Measurements from ENCODE around the gene STAP2.

Gene STAP2, protein sequence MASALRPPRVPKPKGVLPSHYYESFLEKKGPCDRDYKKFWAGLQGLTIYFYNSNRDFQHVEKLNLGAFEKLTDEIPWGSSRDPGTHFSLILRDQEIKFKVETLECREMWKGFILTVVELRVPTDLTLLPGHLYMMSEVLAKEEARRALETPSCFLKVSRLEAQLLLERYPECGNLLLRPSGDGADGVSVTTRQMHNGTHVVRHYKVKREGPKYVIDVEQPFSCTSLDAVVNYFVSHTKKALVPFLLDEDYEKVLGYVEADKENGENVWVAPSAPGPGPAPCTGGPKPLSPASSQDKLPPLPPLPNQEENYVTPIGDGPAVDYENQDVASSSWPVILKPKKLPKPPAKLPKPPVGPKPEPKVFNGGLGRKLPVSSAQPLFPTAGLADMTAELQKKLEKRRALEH

DNA sequence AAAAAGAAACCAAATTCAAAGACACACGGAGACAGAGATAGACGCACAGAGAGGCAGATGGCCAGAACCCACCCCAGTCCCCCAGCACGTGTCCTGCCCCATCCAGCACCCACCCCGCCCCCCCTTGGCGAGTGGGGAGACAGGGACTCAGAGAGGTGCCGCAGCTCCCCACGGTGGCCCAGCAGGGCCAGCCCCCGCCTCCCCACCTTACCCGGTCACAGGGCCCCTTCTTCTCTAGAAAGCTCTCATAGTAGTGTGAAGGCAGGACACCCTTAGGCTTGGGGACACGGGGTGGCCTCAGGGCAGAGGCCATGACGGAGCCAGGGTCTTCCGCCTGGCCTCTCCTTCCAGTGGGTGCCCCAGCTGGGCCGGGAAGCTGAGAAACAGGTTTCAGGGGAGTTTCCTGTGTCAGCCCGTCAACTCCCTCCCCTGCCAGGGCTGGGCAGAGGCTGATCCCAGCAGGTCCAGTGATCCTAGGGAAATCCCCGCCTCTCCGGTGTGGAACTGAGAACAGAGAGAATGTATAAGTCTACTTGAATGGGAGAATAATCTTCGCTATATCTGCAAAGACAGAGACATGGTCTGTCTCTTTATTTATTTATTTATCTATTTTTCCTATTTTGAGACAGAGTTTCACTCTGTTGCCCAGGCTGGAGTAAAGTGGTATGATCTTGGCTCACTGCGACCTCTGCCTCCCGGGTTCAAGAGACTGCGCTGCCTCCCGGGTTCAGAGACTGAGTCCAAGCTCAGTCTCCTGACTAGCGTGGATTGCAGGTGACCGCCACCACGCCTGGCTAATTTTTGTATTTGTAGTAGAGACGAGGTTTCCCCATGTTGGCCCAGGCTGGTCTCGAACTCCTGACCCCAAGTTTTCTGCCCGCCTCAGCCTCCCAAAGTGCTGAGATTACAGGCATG, at the start of gene STAP2:
STAP2 (minus strand) TSS at position 387 of the 915 bp plus-strand sequence; CDS start at position 313, 74 bp downstream.
- peak; percentile 27 for DNase-seq

DNA sequence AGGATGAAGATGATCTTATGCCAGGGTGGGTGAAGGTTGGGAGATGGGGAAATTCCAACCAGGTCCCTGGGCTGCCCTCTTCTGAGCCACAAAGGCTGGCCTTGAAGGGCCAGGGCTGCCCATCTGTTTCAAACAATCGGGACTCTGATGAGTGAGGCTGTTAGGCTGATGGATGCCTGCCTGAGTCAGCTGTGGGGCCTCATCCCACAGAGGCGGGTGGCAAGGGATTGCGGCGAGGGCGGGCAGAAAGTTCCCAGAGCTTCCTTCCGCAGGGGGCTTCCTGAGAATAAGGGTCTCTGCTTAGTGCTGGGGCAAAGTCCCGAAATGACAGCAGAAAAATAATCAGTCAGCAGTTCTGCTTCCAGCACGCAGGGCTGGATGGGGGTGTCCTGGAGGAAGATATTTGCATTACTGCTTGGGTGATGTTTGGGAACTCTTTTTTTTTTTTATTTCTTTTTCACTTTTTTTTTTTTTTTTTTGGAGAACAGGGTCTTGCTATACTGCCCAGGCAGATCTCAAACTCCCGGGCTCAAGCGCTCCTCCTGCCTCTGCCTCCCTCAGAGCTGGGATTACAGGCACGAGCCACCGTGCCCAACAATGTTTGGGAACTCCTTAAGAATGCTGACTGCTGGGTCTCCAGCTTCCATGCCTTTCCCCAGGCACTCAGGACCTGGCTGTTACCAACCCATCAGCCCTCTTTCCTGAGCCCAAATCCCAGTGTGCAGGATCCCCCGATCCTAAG, 47.6 kb upstream of the STAP2 start:
- no peak for DNase-seq

DNA sequence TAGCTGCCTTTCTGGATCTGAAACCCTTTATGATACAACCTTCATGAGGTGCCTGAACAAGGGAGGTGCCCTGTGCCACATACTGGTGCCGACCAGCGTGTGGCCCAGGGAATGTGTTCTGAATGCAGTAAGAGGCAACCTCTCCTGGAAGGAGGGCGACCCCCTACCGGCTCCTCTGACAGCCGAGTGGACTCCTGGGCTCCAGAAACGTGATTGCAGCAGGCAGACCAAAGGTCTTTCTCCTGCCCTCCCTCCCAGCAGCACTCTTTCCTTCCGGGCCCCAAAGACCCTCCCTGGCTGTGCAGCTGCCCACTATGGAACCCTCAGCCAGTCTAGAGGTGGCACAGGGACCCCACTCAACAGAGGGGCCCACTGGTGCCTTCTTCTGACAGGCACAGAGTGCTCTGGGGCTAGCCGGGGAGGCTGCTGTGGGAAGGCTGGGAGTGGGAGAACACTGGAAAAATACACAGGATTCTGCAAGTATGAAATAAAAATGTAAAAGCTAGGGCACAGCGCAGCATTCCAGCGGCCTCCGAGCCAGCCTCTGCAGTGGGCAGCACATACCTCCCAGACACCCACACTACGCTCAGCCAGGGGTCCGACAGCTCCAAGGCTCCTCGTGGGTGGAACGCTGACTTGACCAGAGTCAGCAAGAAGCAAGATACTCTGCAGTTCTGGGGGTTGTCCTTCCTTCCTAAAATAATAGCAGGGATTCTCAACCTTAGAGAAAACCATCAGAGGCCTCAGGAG, 46.8 kb upstream of the STAP2 start:
- no peak for DNase-seq

DNA sequence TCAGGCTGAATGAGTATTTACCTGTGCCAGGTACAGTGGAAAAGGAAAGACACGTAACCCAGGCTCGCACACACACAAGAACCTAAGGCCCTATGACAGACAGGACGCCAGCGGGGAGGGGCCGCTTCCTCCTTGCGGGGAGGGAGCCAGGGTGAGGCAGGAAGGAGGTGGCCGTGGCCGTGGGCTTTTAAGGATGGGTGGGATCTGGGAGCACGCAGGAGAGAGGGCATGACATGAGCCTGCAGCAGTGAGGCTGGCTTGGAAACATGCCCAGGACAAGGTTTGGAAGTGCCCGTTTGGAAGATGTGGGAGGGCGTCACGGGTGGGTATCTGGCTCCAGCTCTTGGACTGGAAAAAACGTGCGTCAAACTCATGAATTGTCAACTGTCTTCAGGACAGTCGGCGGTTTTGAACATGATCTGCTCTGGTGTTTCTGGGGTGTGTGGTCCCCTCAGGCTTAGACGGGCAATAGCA, 41.7 kb upstream of the STAP2 start:
- peak; percentile 57 for DNase-seq

DNA sequence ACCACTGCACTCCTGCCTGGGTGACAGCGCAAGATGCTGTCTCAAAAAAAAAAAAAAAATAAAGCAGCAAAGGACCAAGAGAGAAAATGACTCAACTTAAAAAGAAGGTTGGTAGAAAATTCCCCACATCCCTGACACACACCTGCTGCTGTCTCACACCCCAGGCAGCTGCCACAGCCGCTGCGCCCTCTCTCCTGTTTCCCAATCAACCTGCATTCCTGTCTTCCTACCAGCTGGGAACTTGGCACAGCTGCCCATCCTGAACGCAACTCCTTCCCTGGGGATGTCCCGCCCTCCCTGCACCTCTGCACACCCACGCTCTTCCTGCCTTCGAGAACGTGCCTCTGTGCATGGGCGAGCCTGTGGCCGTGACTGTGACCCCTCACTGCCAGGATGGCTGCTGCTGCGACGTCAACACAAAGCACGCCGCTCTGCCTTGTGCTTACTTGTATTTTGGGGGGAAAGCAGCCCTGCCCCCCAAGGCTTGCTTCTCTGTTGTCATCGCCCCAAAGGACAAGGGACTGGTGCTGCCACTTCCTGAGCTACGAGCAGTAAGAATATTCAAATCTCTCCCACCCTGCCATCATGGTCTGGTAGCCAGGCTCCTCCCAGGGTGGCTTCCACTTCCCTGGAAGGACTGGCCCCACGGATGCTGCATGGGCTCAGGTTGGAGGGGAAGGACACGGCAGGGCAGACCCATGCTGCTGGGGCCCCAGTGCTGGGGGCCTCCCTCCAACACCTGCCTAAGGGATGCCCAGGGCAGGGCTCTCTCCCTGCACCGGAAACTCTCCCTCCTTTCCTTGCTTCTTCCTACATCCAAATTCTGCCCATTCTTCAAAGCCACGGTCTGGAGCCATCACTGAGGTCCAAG, 41.0 kb upstream of the STAP2 start:
- peak; percentile 27 for DNase-seq

GRCh38 chr19:4378886-4379285, 40.3 kb upstream of the STAP2 start:
- DNase-seq = no peak

GRCh38 chr19:4376991-4377781, 38.6 kb upstream of the STAP2 start:
- DNase-seq = no peak

- DNase-seq = no peak
Measured at GRCh38 chr19:4376671-4376990, 38.0 kb upstream of the STAP2 start.

DNA sequence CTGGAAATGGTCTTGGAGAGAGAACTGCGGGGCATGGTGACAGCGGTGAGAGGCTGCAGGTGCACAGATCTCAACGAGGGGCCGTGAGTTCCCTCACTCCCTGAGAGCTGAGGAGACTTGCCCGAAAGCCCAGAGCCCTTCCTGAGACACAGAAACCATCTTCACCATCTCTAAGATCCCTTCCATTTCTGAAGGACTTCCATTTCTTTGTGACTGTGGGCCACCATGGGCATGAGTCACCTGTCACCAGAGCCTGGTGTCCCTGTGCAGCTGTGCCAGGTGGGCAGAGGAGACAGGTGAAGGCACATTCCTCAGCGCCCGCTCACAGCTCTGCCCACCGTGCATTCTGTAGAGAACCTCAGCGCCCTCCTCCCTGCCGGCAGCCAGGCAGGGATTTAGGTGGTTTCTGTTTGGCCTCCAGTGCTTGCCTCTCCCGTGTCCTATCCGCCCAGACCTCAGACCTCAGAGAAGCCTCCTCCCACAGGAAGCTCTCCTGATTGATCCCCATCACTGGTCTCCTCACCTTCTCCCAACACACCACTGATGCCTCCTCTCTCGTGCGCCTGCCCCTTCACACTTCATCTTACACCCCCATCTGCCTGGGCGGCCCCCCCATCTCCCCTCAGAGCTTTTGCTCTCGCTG, 37.5 kb upstream of the STAP2 start:
- DNase-seq = no peak

GRCh38 chr19:4375164-4376027, 36.8 kb upstream of the STAP2 start:
- no peak for DNase-seq

DNA sequence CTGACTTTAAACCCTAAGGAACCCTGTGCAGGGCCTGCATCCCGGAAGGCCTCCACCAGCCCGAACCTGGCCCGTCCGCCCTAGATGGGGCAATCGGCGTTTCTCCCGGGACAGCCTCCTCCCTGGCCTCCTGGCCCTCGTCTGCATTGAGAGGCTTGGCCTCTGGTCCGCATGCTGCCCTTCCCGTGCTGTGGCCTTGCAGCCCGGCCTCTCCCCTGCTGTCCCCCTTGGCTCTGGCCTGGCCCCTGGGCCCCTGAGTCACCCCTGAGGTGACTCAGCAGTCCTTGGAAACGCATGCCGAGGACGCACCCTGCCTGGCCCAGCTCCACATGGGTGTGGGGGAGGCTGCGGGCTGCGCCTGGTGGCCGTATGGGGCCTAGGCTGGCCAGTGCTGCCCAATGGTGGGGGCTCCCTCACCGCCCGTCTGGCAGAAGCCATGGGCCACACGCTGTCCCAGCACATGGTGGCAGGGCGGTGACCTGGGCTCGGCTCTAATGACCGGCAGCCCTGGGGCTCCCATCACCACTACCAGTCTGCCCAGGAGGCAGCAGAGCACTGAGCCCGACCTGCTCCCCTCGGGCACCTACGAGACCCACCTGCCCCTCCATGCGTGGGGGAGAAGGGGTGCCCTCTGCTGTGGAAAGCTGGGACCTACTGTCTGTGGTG, 36.0 kb upstream of the STAP2 start:
- no peak for DNase-seq

DNA sequence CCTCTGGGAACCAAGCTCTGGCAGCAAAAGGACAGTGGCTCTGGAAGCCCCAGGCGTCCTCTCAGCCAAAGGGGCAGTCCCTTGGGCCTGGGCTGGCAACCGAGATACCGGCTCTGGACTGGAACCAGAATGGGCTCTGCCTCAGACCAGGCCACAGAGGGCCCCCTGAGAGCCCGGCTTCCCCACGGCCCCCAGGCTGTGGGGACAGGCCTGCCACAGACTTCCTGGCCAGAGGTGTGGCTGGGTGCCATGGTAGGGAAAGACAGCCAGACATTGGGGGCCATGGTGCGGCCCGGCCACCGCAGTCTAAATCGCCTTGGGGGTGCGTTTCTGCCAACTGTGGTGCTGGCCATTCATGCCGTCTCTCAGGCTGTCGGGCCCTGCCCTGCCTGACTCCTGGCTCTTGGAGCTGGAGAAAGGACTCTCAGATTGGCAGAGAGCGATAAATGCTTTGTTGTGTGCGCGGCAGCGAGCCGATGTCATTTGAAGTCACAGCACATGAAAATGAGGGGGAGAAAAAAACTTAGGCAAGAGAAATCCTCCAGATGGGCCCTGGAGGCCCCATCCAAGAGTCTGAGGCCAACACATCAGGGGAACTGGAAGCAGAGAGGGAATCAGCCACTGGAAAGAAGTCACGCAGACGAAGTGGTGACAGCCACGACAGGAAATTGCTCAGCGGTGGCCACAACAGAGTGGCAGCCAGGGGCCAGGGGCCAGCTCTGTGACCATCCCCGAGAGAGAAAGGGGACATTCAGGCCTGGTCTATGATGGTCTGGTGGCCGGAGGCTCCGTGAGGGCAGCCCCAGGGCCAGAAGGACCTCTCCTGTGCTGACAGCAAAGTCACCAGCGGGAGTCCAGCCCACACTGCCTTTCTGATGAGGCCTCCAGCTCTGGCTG, 35.2 kb upstream of the STAP2 start:
- no peak for DNase-seq

- DNase-seq = no peak
Measured at GRCh38 chr19:4373013-4373367, 34.4 kb upstream of the STAP2 start.

GRCh38 chr19:4372165-4373012, 33.8 kb upstream of the STAP2 start:
- no peak for DNase-seq

DNA sequence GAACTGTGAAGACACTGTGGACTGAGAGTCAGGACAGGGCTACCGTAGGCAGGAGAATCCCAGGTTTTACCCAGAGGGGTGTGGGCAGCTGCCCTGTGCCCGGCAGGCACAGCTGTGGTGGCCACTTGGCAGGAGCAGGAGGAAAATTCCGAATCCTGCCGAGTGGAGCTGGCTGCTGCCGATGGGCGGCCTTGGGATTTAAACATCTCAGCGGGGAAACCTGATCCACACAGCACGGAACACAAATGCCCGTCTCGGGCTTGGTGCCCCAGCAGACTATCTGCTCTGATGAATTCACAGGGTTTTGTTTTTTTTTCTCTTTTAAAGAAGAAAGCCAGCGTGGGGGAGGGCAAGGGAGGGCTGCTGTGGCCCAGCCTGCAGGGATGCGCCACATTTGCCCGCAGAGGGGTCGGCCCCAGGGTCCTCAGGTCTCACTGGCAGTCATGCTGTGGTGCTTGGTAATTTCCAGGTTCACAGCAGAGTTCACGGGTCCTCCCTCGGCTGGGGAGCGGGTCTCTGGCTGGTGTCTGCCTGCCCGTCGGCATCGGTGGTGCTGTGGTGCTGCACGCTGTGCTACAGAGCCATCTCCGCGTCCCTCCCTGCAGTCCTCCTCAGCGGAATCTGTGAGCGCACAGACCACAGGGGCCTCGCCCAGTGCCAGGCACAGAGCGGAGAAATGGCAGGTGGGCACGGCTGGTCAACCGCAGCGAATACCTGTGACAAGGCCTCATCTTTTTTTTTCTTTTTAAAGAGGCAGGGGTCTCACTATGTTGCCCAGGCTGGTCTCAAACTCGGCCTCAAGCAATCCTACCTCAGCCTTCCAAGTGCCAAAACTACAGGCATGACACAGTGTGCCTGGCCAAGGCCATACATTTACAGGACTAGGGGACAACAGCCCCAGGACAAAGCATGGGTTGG, 32.9 kb upstream of the STAP2 start:
- DNase-seq = no peak
